Ascending aorta (tissue), 2 donors: ENCODE measurements around the gene C20orf141. TPM values are rescaled to one million over a fixed set of nuclear protein-coding genes. Genes with fewer than 3 reads are reported as not detected.
A peak's percentile ranks its signal among the peaks of the same experiment; 100 is the strongest.

Source experiments
- DNase-seq, 2 donors: peaks; one replicate each; pipeline ENCODE4 v3.0.0-alpha.2; 2019; ENCODE audit warnings: low spot score in 2 of 2
- H3K27ac ChIP-seq, 2 donors: fragments of 200-600 bp; sonication (generic); one replicate each; pipeline ENCODE4 v1.5.1; 2016 to 2017; ENCODE audit warnings: mild to moderate bottlenecking in 1 of 2
- H3K27me3 ChIP-seq: fragments of 200-600 bp; sonication (generic); one replicate; pipeline ENCODE4 v1.5.1; 2017
- H3K36me3 ChIP-seq, 2 donors: fragments of 200-600 bp; sonication (generic); one replicate each; pipeline ENCODE4 v1.5.1; 2016
- H3K4me1 ChIP-seq, 2 donors: fragments of 200-600 bp; sonication (generic); one replicate each; pipeline ENCODE4 v1.5.1; 2016 to 2017; ENCODE audit warnings: mild to moderate bottlenecking in 1 of 2
- H3K4me3 ChIP-seq, 2 donors: fragments of 200-600 bp; sonication (generic); one replicate each; pipeline ENCODE4 v1.5.1; 2016 to 2017; ENCODE audit warnings: mild to moderate bottlenecking in 1 of 2
- H3K9me3 ChIP-seq, 2 donors: fragments of 200-600 bp; sonication (generic); one replicate each; pipeline ENCODE4 v1.5.1; 2016
- CTCF ChIP-seq, 3 experiments: fragments of 200-600 bp in 2 of 3; fragments of 450-650 bp in 1 of 3; sonication (generic) in 2 of 3; IDR thresholded peaks; one replicate each; pipeline ENCODE4 v1.5.1; 2016 to 2019; ENCODE audit warnings: antibody characterized with exemption in 3 of 3, mild to moderate bottlenecking in 1 of 3, moderate library complexity in 1 of 3
- intact Hi-C: fragments of 100-400 bp; cut with DNase I; formaldehyde crosslinking; loops from one replicate; pipeline ENCODE4 v1.15.1; 2023
- total RNA-seq: library from RNA; depleted of rRNA; stranded (reverse); fragments of >200 nt; gene quantifications from one replicate; pipeline ENCODE4 v1.1.0, GENCODE V29; 2016

C20orf141 gene
- total RNA-seq, 1 donor from 2014 or later = not detected

- no peak overlapping the region for H3K4me3 ChIP-seq
- no peak for TF ChIP-seq CTCF (IDR thresholded peaks at IDR 0.05)
- intact Hi-C loops = no loop called here
- H3K36me3 ChIP-seq = no peaks in the 10 kb centered on the region
- DNase-seq = no peak
- no peaks in the 10 kb centered on the region for H3K4me1 ChIP-seq
- no peaks in the 10 kb centered on the region for H3K9me3 ChIP-seq
- peaks cover 4% of the 10 kb centered on the region for H3K27me3 ChIP-seq
- no peak overlapping the region for H3K27ac ChIP-seq
Measured at GRCh38 chr20:2798095-2798805, 16.5 kb upstream of the C20orf141 start.

GRCh38 chr20:2798814-2799213, 16.0 kb upstream of the C20orf141 start:
- intact Hi-C loops = no loop called here
- no peaks in the 10 kb centered on the region for H3K4me1 ChIP-seq
- H3K27me3 ChIP-seq = peaks cover 4% of the 10 kb centered on the region
- no peak for TF ChIP-seq CTCF (IDR thresholded peaks at IDR 0.05)
- no peak overlapping the region for H3K27ac ChIP-seq
- no peaks in the 10 kb centered on the region for H3K9me3 ChIP-seq
- DNase-seq = no peak
- H3K4me3 ChIP-seq = no peak overlapping the region
- H3K36me3 ChIP-seq = no peaks in the 10 kb centered on the region

- no peaks in the 10 kb centered on the region for H3K4me1 ChIP-seq
- DNase-seq = no peak
- TF ChIP-seq CTCF (IDR thresholded peaks at IDR 0.05) = no peak
- H3K9me3 ChIP-seq = no peaks in the 10 kb centered on the region
- H3K27me3 ChIP-seq = peaks cover 4% of the 10 kb centered on the region
- H3K4me3 ChIP-seq = peak overlapping the region in 1 of 2 donors; percentile 53
- intact Hi-C loops = no loop called here
- no peak overlapping the region for H3K27ac ChIP-seq
- H3K36me3 ChIP-seq = no peaks in the 10 kb centered on the region
Measured at GRCh38 chr20:2799271-2799670, 15.5 kb upstream of the C20orf141 start.

GRCh38 chr20:2799688-2800520, 14.9 kb upstream of the C20orf141 start:
- DNase-seq = no peak
- no peak for TF ChIP-seq CTCF (IDR thresholded peaks at IDR 0.05)
- no peaks in the 10 kb centered on the region for H3K4me1 ChIP-seq
- no peak overlapping the region for H3K27ac ChIP-seq
- H3K36me3 ChIP-seq = no peaks in the 10 kb centered on the region
- intact Hi-C loops = no loop called here
- H3K4me3 ChIP-seq = peak overlapping the region; percentile 32 to 53
- peaks cover 4% of the 10 kb centered on the region for H3K27me3 ChIP-seq
- H3K9me3 ChIP-seq = no peaks in the 10 kb centered on the region

GRCh38 chr20:2800521-2801285, 14.1 kb upstream of the C20orf141 start, which contains the start of gene CPXM1:
Gene CPXM1, minus strand, starts transcription at chr20:2800627. Its CDS starts 55 bp downstream, at chr20:2800572.
- Histone ChIP-seq H3K36me3 (no peaks in the 10 kb centered on the region), H3K4me3 (peak within 1 kb of the TSS; percentile 32 to 53), H3K4me1 (no peaks in the 10 kb centered on the region), H3K27me3 (peaks cover 10% of the 10 kb centered on the region), H3K9me3 (no peaks in the 10 kb centered on the region), H3K27ac (no peak within 1 kb of the TSS)
- intact Hi-C loops = no loop called here
- TF ChIP-seq CTCF (IDR thresholded peaks at IDR 0.05) = no peak
- no peak for DNase-seq
